Thyroid gland (tissue), 4 donors: ENCODE data around the gene SLC6A1.

ENCODE experiments used
- POLR2A ChIP-seq, 2 donors: fragments of 450-650 bp; IDR thresholded peaks; one replicate each; pipeline ENCODE4 v1.6.1; 2017; ENCODE audit warnings: antibody characterized with exemption in 2 of 2, mild to moderate bottlenecking in 2 of 2, moderate library complexity in 1 of 2
- TF ChIP-seq, protein P1 (sequence below), 6 experiments: fragments of 200-600 bp in 3 of 6; fragments of 450-650 bp in 3 of 6; sonication (generic) in 3 of 6; IDR thresholded peaks; one replicate each; pipeline ENCODE4 v1.5.1; 2016 to 2019; ENCODE audit warnings: antibody characterized with exemption in 6 of 6, mild to moderate bottlenecking in 2 of 6, inconsistent platforms in 1 of 6, moderate library complexity in 1 of 6

DNA sequence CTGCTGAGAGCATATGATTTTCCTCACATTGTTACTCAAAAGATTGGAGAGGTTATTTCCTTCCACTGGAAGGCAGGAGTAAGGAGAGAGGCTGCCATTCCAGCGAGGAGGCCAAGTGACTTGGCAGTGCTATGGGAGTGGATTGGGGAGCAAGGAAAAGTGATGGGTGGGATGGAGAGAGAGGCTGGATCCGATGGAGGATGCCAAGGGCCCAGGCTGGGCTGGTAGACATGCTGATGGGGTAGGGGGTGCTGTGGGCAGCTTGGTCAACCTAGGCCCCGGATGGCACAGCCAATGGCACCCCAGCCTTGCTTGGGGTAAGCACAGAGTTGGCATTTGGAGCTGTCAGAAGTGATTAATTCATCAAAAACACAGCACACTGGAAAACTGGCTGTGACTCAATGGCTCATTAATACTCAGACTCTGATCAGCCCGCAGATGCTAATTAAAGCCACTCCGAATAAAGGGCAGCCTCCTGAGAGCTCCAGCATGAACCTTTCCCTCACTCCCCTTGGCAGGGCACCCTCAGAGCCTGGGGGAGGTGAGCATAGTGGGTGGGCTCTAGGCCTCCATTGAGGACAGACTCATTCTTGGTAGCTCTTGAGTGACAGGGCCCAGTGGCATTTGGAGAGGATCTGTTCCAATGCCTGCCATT, 22.1 kb upstream of the SLC6A1 start:
- TF ChIP-seq, protein P1, sequence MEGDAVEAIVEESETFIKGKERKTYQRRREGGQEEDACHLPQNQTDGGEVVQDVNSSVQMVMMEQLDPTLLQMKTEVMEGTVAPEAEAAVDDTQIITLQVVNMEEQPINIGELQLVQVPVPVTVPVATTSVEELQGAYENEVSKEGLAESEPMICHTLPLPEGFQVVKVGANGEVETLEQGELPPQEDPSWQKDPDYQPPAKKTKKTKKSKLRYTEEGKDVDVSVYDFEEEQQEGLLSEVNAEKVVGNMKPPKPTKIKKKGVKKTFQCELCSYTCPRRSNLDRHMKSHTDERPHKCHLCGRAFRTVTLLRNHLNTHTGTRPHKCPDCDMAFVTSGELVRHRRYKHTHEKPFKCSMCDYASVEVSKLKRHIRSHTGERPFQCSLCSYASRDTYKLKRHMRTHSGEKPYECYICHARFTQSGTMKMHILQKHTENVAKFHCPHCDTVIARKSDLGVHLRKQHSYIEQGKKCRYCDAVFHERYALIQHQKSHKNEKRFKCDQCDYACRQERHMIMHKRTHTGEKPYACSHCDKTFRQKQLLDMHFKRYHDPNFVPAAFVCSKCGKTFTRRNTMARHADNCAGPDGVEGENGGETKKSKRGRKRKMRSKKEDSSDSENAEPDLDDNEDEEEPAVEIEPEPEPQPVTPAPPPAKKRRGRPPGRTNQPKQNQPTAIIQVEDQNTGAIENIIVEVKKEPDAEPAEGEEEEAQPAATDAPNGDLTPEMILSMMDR (IDR thresholded peaks at IDR 0.05), result no peak
- no peak for TF ChIP-seq POLR2A (IDR thresholded peaks at IDR 0.05)
